MCF 10A (cell line): ENCODE data around the gene ABLIM3. TPM values are rescaled to one million over a fixed set of nuclear protein-coding genes. Genes with fewer than 3 reads are reported as not detected.

Source experiments
- BruUV-seq: library from RNA; stranded (reverse); fragments of 400-500 nt; replicated peaks from 2 replicates; lab custom pipeline; 2021; lab: Mats Ljungman, UMichigan
- CTCF ChIA-PET: fragments of 300-600 bp; sonication (Branson Sonifier 250); formaldehyde crosslinking; extraction: SDS; loops from one replicate; lab custom pipeline; 2021; ENCODE audit warnings: antibody characterized with exemption, inconsistent platforms; lab: Yijun Ruan, JAX
- POLR2A ChIA-PET: fragments of 300-600, 350-650 bp; sonication (Branson Sonifier 250); formaldehyde crosslinking; extraction: SDS; loops from one replicate; lab custom pipeline; 2020; ENCODE audit warnings: antibody characterized with exemption, inconsistent platforms; lab: Yijun Ruan, JAX
- DNase-seq: peaks from one replicate; pipeline ENCODE4 v3.0.0-alpha.2; 2018; ENCODE audit not compliant: unreplicated experiment
- H3K27ac Mint-ChIP-seq: one replicate; pipeline ENCODE4 v1.8.0; 2022; ENCODE audit warnings: mild to moderate bottlenecking, low read depth, mixed read lengths; ENCODE audit not compliant: unreplicated experiment
- H3K27me3 Mint-ChIP-seq: one replicate; pipeline ENCODE4 v1.8.0; 2022; ENCODE audit warnings: mixed read lengths; ENCODE audit not compliant: insufficient read depth, unreplicated experiment
- H3K36me3 Mint-ChIP-seq: one replicate; pipeline ENCODE4 v1.8.0; 2022; ENCODE audit warnings: mild to moderate bottlenecking, moderate library complexity, mixed read lengths; ENCODE audit not compliant: insufficient read depth, unreplicated experiment
- H3K4me1 Mint-ChIP-seq: one replicate; pipeline ENCODE4 v1.8.0; 2022; ENCODE audit warnings: mixed read lengths; ENCODE audit not compliant: insufficient read depth, unreplicated experiment
- H3K4me3 Mint-ChIP-seq: one replicate; pipeline ENCODE4 v1.8.0; 2022; ENCODE audit warnings: mild to moderate bottlenecking, moderate library complexity, mixed read lengths; ENCODE audit not compliant: unreplicated experiment
- H3K9me3 Mint-ChIP-seq: one replicate; pipeline ENCODE4 v1.8.0; 2022; ENCODE audit warnings: mixed read lengths; ENCODE audit not compliant: unreplicated experiment
- intact Hi-C: fragments of 100-400 bp; cut with micrococcal nuclease; formaldehyde crosslinking; loops from 2 replicates; pipeline ENCODE4 v1.14.1; 2022
- total RNA-seq: library from RNA; stranded (reverse); gene quantifications from 2 replicates; pipeline ENCODE4 v1.2.3, GENCODE V29; 2022
- TF ChIP-seq, protein P1 (sequence below): fragments of 200-600 bp; IDR thresholded peaks from one replicate; pipeline ENCODE4 v1.8.0; 2022; ENCODE audit warnings: antibody characterized with exemption, mild to moderate bottlenecking; ENCODE audit not compliant: unreplicated experiment

ABLIM3 gene
- total RNA-seq, 1 experiment from 2014 or later = 168 TPM

DNA sequence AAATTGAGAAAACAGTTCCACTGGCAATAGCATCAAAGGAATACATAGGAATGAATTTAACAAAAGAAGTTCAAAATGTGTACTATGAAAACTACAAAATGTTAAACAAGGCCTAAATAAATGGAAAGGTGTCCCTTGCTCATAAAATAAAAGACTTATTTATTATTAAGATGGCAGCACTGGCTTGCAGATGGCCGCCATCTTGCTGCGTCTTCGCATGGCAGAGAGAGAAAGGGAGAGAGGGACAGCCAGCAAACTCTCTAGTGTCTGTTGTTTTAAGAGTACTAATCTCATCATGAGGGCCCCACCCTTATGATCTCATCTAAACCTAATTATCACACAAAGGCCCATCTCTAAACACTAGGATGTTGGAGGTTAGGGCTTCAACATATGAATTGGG, 47.1 kb downstream of the ABLIM3 start:
- DNase-seq = no peak
- H3K9me3 Mint-ChIP-seq = no peaks in the 10 kb centered on the region
- H3K4me1 Mint-ChIP-seq = peaks cover 35% of the 10 kb centered on the region
- intact Hi-C loops = no loop called here
- POLR2A ChIA-PET = no interaction called here
- H3K27me3 Mint-ChIP-seq = no peaks in the 10 kb centered on the region
- CTCF ChIA-PET = interaction anchor here (0.6 to 1.3 kb wide), 3 partner anchors 38 to 55 kb away, joined by 3 to 4 read pairs (median 3); no protein-coding TSS in a partner anchor
- BruUV-seq = no TSS peak
- peak overlapping the region; percentile 65 for H3K27ac Mint-ChIP-seq
- H3K4me3 Mint-ChIP-seq = no peak overlapping the region
- TF ChIP-seq, protein P1, sequence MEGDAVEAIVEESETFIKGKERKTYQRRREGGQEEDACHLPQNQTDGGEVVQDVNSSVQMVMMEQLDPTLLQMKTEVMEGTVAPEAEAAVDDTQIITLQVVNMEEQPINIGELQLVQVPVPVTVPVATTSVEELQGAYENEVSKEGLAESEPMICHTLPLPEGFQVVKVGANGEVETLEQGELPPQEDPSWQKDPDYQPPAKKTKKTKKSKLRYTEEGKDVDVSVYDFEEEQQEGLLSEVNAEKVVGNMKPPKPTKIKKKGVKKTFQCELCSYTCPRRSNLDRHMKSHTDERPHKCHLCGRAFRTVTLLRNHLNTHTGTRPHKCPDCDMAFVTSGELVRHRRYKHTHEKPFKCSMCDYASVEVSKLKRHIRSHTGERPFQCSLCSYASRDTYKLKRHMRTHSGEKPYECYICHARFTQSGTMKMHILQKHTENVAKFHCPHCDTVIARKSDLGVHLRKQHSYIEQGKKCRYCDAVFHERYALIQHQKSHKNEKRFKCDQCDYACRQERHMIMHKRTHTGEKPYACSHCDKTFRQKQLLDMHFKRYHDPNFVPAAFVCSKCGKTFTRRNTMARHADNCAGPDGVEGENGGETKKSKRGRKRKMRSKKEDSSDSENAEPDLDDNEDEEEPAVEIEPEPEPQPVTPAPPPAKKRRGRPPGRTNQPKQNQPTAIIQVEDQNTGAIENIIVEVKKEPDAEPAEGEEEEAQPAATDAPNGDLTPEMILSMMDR = no peak
- peaks cover 53% of the 10 kb centered on the region for H3K36me3 Mint-ChIP-seq

GRCh38 chr5:149195337-149195887, 54.1 kb downstream of the ABLIM3 start:
- POLR2A ChIA-PET = interaction anchor here (1.0 to 2.1 kb wide), 2 partner anchors 12 to 15 kb away, joined by 4 to 7 read pairs; no protein-coding TSS in a partner anchor
- TF ChIP-seq, protein P1 = no peak
- H3K4me1 Mint-ChIP-seq = peaks cover 14% of the 10 kb centered on the region
- CTCF ChIA-PET = interaction anchor here (0.6 to 3.1 kb wide), 6 partner anchors 12 to 464 kb away, joined by 3 to 9 read pairs (median 6); no protein-coding TSS in a partner anchor
- no peak overlapping the region for H3K4me3 Mint-ChIP-seq
- no peak overlapping the region for H3K27ac Mint-ChIP-seq
- BruUV-seq = no TSS peak
- H3K9me3 Mint-ChIP-seq = no peaks in the 10 kb centered on the region
- peaks cover 41% of the 10 kb centered on the region for H3K36me3 Mint-ChIP-seq
- intact Hi-C loops = no loop called here
- H3K27me3 Mint-ChIP-seq = no peaks in the 10 kb centered on the region
- no peak for DNase-seq

DNA sequence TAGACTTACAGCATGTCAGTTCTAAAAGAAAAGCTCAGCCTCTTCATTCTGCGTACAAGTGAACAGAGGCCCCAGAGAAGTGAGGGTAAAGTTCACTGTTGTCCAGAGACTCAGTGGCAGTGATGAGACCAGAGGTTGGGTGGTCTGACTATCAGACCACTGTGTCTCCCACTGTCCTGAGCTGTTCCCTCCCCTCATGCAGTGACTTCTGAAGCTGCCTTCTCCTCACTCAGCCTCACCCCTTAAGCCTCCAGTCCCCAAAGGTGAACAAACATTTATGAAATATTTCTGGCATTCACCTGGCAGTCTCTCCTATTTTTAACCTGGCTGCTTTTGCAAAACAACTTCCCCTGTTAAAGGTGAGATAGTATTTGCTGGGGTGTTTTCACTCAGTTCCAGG, 54.7 kb downstream of the ABLIM3 start:
- Mint-ChIP-seq H3K4me1 (peaks cover 14% of the 10 kb centered on the region), H3K27me3 (no peaks in the 10 kb centered on the region), H3K4me3 (no peak overlapping the region), H3K27ac (no peak overlapping the region), H3K9me3 (no peaks in the 10 kb centered on the region), H3K36me3 (peaks cover 36% of the 10 kb centered on the region)
- BruUV-seq = no TSS peak
- POLR2A ChIA-PET = interaction anchor here (0.7 to 2.1 kb wide), 3 partner anchors 11 to 54 kb away, joined by 4 to 7 read pairs (median 4); partner anchors contain the start of gene ABLIM3
- no peak for DNase-seq
- intact Hi-C loops = no loop called here
- TF ChIP-seq, protein P1 = no peak
- CTCF ChIA-PET = interaction anchor here (1.0 to 3.1 kb wide), 6 partner anchors 41 to 465 kb away, joined by 3 to 9 read pairs (median 7); no protein-coding TSS in a partner anchor

- no peaks in the 10 kb centered on the region for H3K9me3 Mint-ChIP-seq
- H3K27ac Mint-ChIP-seq = no peak overlapping the region
- BruUV-seq = no TSS peak
- H3K36me3 Mint-ChIP-seq = peaks cover 29% of the 10 kb centered on the region
- TF ChIP-seq, protein P1 = no peak
- ChIA-PET CTCF (interaction anchor here (0.6 to 2.0 kb wide), 3 partner anchors 15 to 1092 kb away, joined by 3 to 9 read pairs (median 3); partner anchors contain the start of gene ABLIM3), POLR2A (no interaction called here)
- H3K4me1 Mint-ChIP-seq = peaks cover 7% of the 10 kb centered on the region
- DNase-seq = no peak
- H3K27me3 Mint-ChIP-seq = no peaks in the 10 kb centered on the region
- no peak overlapping the region for H3K4me3 Mint-ChIP-seq
- intact Hi-C loops = no loop called here
These were observed 56.9 kb downstream of the ABLIM3 start for GRCh38 chr5:149198148-149198547.
